Activated CD4-positive, alpha-beta T cell treated with anti-CD3 and anti-CD28 coated beads, Interleukin-2, Interleukin-4, amounts not matched to agents 100 ng/mL and 50 ng/mL, durations not matched to agents 16 hours and 8 hours (primary cell): ENCODE data around the gene SULT2B1.
"Not testable (repeated sequence)": the region's sequence is repeated elsewhere in the genome, so short reads cannot be mapped to it uniquely, and the experiment has no call there.

Source experiments
- DNase-seq: peaks from one replicate; pipeline ENCODE4 v3.0.0-alpha.2; 2020; ENCODE audit warnings: low spot score

Gene SULT2B1

DNA sequence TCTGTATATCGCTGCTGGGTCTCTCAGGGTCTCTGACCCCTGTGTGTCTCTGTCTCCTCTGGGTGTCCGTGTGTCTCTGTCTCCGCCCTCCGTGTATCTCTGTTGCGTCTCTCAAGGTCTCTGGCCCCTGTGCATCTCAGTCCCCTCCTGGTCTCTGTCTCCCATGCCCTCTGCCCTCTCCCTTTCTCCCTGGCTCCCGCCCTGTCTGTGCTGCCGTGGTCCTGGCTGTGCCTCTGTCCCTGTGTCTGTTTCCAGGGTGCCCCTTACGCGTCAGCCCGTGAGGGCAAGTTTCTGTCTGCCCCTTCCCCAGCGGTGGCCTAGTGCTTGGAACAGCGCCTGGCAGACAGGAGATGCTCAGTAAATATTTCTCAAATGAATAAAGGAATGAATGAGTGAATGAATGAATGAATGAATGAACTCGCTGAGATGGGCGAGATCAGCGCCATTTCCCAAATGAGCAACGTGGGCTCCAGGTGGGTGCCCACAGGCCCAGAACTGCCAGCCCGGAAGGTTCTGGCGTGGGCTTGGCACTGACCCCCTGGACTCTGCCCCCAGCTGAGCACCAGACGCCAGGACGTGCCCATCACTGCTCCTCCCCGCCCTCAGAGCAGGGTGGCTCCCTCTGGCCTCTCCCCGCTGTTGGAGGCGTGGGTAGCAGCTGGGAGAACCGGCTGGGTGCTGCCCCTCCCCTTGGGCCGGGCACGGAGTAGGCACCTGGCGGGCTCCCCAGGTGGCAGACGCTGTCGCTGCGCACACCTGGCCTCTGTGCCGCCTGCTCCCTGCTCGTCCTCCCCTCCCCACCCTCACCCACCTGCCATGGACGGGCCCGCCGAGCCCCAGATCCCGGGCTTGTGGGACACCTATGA lies at the start of gene SULT2B1:
Gene SULT2B1 (plus strand): TSS at position 736 of the 866 bp plus-strand sequence. CDS start 81 bp downstream, at position 817.
- DNase-seq, result no peak

- no peak for DNase-seq
Measured at GRCh38 chr19:48502350-48503018, 49.5 kb upstream of the SULT2B1 start.

DNA sequence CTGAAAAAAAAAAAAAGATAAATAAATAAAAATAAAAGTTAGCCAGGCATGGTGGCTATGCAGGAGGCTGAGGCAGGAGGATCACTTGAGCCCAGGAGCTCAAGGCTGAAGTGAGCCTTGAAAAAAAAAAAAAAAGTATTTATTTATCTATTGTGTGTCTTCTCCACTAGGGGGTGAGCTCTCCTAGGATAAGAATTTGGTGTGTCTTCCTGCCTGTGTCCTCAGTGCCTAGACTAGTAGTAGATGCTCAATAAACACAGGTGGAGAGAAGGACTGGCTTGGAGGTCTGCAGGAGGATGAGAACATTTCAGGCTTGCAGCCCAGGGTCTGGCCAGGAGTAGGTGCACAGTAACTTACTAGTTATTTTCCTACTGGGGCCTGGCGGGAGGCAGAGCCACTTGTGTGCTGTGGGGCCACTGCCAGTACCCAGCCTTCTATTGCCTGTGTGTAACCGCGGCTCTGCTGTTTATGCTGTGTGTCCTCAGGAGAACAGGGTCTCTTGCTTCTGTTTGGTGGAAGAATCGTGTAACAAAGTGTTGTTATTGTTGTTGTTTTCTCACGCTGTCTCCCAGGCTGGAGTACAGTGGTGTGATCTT lies 45.7 kb upstream of the SULT2B1 start:
- peak; percentile 57 for DNase-seq

- no peak for DNase-seq
Measured at GRCh38 chr19:48507911-48508439, 44.0 kb upstream of the SULT2B1 start.

DNA sequence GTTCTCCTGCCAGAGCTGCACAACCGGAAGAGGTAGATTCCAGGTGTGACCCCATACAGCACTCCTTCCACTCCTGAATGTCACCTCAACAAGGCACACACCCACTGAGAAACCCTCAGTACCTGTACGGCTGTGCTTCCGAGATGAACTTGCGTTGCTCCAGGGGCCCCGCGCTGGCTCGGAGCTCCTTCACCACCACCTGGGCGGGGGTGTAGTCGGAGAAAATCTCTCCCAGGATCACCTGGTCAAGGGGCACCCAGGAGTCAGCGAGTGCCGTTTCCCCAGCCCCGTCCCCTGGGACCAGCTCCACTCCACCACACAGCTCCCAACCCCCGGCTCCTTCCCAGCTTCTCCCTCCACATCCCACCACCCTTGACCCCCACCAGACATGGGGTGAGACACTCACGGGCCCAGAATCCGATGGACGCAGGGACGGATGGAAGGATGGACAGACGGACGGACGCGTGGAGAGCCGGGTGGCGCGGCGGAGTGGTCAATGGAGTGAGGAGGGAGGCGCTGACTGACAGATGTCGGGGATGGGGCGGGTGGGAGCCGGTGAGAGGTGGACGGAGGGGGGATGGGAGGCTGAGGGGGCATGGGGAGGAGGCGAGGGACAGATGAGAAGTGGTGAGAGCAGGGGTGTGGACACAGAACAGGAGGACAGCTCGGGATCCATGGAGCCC lies 43.1 kb upstream of the SULT2B1 start:
- DNase-seq, result no peak

DNA sequence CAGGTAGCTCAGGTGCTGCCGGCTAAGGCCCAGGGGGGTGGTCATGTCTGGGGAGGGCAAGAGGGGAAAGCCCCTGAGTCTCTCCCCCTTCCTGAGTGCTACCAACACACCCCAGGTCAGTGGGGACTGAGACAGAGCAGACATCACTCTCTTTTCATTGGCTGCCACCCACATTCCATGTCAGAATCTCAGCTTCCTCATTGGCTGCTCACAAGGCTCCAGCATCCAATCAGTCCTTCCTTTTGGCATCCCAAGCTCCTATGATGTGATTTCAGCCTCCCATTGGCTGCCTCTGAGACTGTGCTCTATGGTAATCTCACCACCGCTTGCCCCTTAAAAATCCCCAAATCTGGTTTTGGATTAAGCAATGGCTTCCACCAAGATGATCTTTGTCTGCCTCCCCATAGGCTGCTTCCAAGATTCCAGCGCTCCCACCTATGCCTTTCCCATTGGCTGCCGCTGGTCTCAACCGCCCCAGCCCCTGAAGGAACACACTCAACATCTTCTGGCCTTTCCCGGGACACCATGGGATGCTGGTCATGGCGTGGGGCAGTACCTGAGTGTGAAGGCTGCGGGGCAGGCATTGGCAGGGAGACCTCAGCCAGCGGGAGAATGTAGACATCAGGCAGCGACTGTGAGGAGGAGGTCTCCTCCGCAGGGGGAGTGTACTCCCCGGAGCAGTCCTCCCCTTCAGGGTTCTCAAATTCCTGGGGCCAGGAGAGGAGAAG lies 42.3 kb upstream of the SULT2B1 start:
- no peak for DNase-seq

DNA sequence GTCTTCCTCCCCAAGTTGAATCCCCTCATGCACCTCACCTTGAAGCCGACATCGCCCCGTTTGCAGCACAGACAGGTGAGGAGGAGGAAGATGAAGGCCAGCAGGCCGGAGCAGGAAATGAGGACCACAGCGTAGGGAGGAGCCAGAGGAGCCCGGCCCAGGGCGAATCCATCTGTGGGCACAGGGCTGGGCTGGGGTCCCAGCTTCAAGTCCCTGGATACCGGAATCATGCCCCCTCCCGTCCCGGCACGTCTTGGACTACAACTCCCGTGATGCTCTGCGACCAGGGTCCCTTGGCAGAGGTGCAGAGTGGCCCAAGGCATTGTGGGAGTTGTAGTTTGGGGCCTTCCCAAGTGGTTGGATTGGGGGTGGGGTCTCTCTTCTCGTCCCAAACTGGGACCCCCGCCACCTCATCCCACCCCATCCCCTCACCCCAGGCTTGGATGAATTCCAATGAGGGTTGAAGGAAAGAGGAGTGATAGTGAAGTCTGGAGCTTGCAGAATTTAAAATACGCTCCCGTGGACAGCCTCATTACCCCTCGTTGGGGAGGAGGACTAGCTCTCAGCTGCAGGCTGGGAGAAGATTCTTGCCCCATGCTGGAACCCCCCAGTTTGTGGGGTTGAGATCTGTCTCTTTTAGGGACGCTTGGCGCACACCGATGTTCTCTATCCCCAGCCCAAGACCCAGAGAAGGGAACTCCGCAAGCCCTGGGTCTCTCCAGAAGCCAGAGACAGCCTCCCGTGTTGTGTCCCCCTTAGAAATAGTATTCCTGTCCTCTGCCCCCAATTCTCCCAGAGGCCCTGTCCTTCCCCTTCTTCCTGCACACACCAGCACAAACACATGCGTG lies 41.3 kb upstream of the SULT2B1 start:
- DNase-seq, result peak; percentile 79

DNA sequence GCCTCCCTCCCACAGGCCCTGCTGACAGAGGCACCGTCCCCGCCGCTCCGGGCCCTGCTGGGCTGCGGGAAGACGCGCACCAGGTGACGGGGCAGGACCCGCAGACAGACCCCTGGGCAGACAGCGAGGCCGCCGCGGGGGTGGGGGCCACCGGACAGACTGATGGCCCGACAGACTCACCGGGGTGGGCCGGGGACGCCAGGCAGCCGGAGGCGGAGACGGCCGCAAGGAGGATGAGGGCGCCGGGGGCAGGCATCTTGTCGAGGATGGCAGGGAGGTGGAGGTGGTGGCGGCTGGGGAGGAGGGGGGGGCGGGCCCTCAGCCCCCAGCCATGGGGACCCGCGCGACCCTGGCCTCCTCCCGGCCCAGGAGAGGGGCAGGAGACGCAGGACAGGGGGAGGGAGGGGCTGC lies 40.6 kb upstream of the SULT2B1 start:
- DNase-seq, result no peak

DNA sequence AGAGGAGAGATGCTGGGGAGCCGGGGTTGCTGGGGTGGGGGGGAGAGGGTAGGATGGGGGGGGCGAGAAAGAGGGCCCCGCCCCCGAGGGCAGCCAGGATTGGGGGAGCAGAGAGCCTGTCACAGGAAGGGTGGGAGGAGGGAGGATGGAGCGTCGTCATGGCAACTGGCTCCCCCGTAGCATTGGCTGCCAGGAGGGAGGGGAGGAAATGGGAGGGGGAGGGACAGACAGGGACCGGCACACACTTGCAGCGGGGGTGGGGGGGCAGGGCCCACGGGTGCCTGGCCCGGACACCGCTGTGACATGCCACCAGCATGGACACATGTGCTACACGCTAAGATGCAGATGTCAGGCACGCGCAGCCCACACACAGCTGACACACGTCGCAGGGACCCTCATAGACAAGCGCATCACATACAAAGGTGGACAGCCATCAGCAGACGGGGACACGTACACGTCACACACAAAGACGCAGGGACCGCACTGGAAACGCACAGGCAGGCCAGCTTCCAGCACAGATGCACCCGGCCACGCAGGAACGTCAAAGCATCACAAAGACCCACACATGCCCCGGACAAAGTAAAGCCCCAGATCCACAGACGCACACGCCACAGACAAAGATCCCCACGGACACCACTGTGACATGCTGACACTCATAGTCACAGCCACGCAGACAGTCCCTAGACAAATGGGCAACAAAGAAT lies 40.0 kb upstream of the SULT2B1 start, which contains the start of gene LMTK3:
Gene LMTK3 (minus strand): TSS at position 36 of the 704 bp plus-strand sequence. CDS start 259 bp downstream, outside the sequence.
- DNase-seq, result peak; percentile 68

DNA sequence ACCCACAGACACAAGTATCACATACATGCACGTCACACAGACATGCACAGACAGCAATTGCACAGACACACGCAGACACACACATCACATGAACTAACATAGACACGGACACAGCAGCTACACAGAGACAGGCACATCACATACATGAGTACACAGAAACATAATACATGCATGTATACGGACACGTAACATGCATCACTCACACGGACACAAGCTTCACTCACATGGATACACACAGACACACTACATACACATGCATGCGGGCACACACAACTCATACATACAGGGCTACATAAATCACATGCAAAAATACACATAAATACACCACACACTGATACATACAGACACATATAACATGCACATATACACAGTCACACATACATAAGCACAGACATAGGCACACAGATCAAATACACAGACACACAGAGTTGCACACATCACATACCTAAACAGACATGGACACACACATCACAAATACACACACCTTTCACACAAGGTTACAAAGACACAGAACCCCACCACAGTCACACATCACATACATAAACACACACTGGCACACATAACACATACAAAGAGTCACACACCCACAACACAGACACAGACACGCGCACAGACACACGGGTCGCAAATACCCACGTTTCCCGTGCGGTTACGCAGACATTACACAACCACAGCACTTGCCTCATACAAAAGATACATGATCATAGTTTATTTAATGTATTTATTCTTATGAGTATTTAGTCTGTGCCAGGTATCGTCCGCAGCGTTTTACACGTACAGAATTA lies 39.3 kb upstream of the SULT2B1 start:
- DNase-seq, result no peak

GRCh38 chr19:48513289-48514122 lies 38.5 kb upstream of the SULT2B1 start:
- DNase-seq, result peak; percentile 81

DNA sequence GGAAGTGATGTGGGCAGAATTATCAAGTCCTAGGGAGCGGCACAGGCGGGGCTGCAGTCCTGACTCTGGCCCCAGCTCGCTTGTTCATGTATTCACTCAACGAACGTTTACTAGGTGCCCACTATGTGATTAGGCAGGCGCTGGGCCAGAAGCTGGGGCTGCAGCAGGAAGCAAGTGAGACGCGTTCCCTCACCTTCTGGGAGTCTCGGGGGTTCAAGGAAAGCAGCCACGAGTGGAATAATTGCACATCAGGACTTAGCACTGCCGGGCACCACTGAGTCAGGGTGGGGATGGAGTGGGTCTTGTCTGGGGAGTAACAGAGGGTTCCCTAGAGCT lies 37.9 kb upstream of the SULT2B1 start:
- no peak for DNase-seq

DNA sequence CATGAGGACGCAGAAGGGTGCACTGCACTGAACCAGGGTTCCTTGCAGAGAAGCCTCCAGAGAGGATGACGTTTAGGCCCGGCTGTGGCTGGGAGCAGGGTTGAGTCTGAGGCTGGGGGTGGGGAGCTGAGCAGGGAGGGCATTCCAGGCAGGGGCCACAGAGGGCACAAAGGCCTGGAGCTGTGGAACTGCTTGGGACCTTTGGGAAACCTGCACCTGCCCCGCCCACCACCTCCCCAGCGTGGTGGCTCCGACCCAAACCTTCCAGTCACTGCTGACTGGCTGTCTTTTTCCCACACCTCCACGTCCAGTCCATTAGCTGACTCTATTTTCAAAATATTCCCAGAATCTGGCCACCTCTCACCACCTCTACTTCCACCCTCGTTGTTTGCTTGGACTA lies 35.4 kb upstream of the SULT2B1 start:
- DNase-seq, result no peak

DNA sequence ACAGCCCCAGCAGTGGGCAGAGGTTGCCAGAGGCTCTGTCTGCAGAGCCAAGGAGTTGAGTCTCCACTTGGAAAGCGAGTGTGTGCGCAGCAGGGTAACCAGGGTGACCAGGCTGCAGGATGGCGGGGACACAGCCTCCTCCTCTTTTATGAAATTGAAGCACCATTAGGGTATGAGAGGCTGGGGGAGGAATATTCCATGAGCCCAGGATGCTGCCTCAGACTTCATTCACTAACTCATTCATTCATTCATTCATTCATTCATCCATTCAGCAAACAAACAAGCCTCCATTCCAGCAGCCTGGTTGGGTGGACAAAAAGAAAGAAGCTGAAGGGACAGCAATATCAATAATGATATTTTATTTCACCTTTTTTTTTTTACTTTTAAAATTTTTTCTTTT lies 33.8 kb upstream of the SULT2B1 start:
- no peak for DNase-seq

DNA sequence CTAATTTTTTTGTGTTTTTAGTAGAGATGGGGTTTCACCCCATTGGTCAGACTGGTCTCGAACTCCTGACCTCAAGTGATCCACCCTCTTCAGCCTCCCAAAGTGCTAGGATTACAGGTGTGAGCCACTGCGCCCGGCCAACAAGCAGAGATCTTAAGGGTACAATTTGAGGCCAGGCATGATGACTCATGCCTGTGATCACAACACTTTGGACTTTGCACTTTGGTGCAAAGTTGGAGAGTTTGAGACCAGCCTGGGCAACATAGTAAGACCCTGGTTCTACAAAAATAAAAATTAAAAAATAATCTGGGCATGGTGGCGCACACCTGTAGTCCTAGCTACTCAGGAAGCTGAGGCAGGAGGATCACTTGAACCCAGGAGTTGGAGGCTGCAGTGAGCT lies 32.5 kb upstream of the SULT2B1 start:
- not testable (repeated sequence) for DNase-seq

GRCh38 chr19:48520134-48520533 lies 31.8 kb upstream of the SULT2B1 start:
- no peak for DNase-seq

- DNase-seq, result no peak
Measured at GRCh38 chr19:48524221-48524620, 27.8 kb upstream of the SULT2B1 start.

DNA sequence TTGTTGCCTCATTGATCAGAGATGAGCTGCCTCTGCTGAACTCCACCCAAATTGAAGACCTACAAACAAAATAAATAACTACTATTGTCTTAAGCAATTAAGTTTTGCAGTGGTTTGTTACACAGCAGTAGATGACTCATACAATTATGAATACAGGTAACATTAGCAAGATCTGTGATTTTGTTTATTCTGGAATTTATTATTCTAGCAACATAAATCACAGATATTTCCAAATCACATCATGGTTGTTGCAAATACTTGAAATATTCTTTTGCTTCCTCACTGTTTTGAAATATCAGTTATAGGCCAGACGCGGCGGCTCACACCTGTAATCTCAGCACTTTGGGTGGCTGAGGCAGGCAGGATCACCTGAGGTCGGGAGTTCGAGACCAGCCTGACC lies 27.2 kb upstream of the SULT2B1 start:
- no peak for DNase-seq
